ENCODE results near the gene FBLN1.
A peak's percentile ranks its signal among the peaks of the same experiment; 100 is the strongest.
"Not testable (repeated sequence)": the region's sequence is repeated elsewhere in the genome, so short reads cannot be mapped to it uniquely, and the experiment has no call there.

The FBLN1 gene

GRCh38 chr22:45548991-45549761 is 46.5 kb downstream of the FBLN1 start:
- DNase-seq: peak; percentile 84

GRCh38 chr22:45549762-45550378 is 47.2 kb downstream of the FBLN1 start:
- DNase-seq: no peak

GRCh38 chr22:45550416-45550815 is 47.7 kb downstream of the FBLN1 start:
- DNase-seq: no peak

GRCh38 chr22:45550891-45551290 is 48.2 kb downstream of the FBLN1 start:
- no peak for DNase-seq

- DNase-seq: no peak
Measured at GRCh38 chr22:45551310-45552016, 48.8 kb downstream of the FBLN1 start.

GRCh38 chr22:45552017-45552411 is 49.3 kb downstream of the FBLN1 start:
- DNase-seq: no peak

GRCh38 chr22:45552580-45553350 is 50.1 kb downstream of the FBLN1 start:
- DNase-seq: no peak

- DNase-seq: peak; percentile 74
Measured at GRCh38 chr22:45553351-45554039, 50.8 kb downstream of the FBLN1 start.

- DNase-seq: no peak
Measured at GRCh38 chr22:45554040-45554406, 51.3 kb downstream of the FBLN1 start.

- no peak for DNase-seq
Measured at GRCh38 chr22:45554861-45555260, 52.2 kb downstream of the FBLN1 start.

- DNase-seq: not testable (repeated sequence)
Measured at GRCh38 chr22:45557926-45558325, 55.2 kb downstream of the FBLN1 start.

- DNase-seq: not testable (repeated sequence)
Measured at GRCh38 chr22:45560092-45560491, 57.4 kb downstream of the FBLN1 start.

- DNase-seq: not testable (repeated sequence)
Measured at GRCh38 chr22:45560761-45561160, 58.1 kb downstream of the FBLN1 start.

- no peak for DNase-seq
Measured at GRCh38 chr22:45562102-45562501, 59.4 kb downstream of the FBLN1 start.

- DNase-seq: no peak
Measured at GRCh38 chr22:45562537-45563361, 60.1 kb downstream of the FBLN1 start.

GRCh38 chr22:45563362-45564040 is 60.8 kb downstream of the FBLN1 start:
- no peak for DNase-seq

GRCh38 chr22:45564349-45565030 is 61.8 kb downstream of the FBLN1 start:
- no peak for DNase-seq

- DNase-seq: no peak
Measured at GRCh38 chr22:45565171-45565570, 62.5 kb downstream of the FBLN1 start.

GRCh38 chr22:45565973-45566372 is 63.3 kb downstream of the FBLN1 start:
- no peak for DNase-seq

- DNase-seq: no peak
Measured at GRCh38 chr22:45568213-45568612, 65.5 kb downstream of the FBLN1 start.
